ENCODE data around the gene TXNL1. TPM values are rescaled to one million over a fixed set of nuclear protein-coding genes. Genes with fewer than 3 reads are reported as not detected.
A peak's percentile ranks its signal among the peaks of the same experiment; 100 is the strongest.
"Not testable (repeated sequence)": the region's sequence is repeated elsewhere in the genome, so short reads cannot be mapped to it uniquely, and the experiment has no call there.

Gene TXNL1
- total RNA-seq, 4 donors from 2014 or later, result 5.6 to 67.3 (median 37.1) TPM

DNA sequence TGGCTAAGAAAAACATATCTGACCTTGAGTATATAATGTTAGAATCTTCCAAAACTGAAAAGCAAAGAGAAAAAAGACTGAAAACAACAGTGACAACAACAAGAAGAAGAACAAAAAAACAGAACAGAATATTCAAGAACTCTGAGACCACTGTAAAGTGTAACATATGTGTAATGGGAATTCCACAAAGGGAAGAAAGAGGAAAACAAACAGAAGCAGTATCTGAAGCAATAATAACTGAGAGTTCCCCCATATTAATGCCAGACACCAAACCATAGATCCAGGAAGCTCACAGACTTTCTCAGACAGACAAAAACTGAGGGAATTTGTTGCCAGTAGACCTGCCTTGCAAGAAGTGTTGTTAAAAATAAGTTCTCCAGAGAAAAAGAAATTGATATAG is 58.9 kb downstream of the TXNL1 start:
- Histone ChIP-seq H3K36me3 (no peaks in the 10 kb centered on the region), H3K9me3 (no peaks in the 10 kb centered on the region), H3K27me3 (no peaks in the 10 kb centered on the region), H3K4me1 (no peaks in the 10 kb centered on the region), H3K27ac (no peak overlapping the region), H3K4me3 (no peak overlapping the region)
- TF ChIP-seq CTCF (IDR thresholded peaks at IDR 0.05) (no peak), POLR2A (IDR thresholded peaks at IDR 0.05) (no peak)
- intact Hi-C loops (cut with DNase I; ENCODE audit: low total_unique reads), result no loop called here
- no peak for DNase-seq

DNA sequence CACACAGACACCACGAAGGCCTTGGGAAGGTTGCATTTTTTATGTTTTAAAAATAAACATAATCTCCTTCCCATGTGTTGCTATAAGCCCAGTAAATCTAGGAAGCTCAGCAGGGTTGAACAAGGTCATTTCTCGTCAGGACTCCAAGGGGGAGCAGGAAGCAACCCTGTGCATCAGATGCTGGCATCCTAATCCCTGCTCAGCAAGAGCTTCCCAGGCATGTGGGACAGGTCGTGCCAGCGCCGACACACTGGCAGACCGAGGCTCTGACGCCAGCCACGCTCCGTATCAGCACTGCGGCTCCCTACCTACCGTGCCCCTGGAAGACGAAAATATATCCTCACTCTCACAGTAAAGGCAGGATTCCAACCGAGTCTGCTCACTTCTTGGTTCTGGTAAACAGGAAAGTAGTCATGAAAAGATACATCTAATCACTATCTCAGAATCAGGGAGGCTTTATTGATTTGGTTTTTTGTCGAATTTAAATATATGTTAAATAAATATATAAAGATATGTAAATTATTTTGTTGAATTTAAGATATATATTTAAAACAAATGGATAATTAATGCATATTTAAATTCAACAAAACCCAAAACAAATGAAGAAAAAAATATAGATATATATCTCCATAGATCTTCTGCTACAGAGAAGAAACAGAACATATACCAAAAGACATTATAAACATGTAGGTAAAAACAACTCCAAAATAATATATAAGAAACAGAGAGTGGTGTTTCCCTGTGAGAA is 61.4 kb downstream of the TXNL1 start:
- Histone ChIP-seq H3K9me3 (no peaks in the 10 kb centered on the region), H3K27me3 (no peaks in the 10 kb centered on the region), H3K4me1 (no peaks in the 10 kb centered on the region), H3K4me3 (no peak overlapping the region), H3K27ac (no peak overlapping the region), H3K36me3 (no peaks in the 10 kb centered on the region)
- TF ChIP-seq POLR2A (IDR thresholded peaks at IDR 0.05) (no peak), CTCF (IDR thresholded peaks at IDR 0.05) (no peak)
- intact Hi-C loops (cut with DNase I; ENCODE audit: low total_unique reads), result no loop called here
- DNase-seq, result no peak

DNA sequence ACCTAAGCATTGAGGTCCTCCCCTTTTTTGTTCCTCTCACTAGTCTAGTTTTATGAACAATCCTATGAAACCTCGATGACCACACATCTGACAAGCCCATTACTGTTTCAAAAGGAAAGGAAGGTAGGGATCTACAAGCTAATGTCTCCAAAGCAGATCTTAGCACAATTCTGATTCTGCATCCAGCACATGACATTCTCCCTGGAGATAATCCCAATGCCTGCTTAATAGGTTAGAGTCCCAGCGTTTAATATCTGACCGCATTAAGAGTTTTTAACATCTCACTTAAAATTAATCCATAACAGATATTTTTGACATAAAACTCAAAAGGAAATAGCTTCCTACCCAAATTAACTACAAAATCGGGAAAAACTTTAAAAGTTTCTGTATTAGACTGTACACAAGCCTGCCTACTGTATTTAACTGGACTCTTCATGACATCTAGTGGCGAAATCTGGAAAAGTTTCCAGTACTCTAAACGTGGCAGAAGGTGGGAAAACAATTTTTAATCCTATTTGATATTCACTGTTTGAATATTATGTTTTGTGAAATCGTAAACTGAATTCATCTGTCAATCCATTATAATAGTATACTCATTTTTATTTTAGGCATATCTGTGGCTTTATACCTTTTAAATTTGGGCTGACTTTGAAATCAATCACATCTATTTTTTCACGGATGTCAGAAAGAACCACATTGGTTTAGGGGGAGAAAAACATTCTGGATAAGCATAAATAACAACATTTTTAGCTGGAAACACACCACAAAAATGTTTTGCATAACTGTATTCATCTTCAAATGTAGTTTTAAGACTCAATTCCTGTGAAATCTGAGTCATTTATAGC is 62.4 kb downstream of the TXNL1 start:
- H3K27me3 ChIP-seq, result no peaks in the 10 kb centered on the region
- no peak for DNase-seq
- intact Hi-C loops (cut with DNase I; ENCODE audit: low total_unique reads), result no loop called here
- no peaks in the 10 kb centered on the region for H3K36me3 ChIP-seq
- no peaks in the 10 kb centered on the region for H3K9me3 ChIP-seq
- H3K27ac ChIP-seq, result peak overlapping the region in 1 of 2 donors; percentile 66
- no peak overlapping the region for H3K4me3 ChIP-seq
- H3K4me1 ChIP-seq, result no peaks in the 10 kb centered on the region
- TF ChIP-seq CTCF (IDR thresholded peaks at IDR 0.05), result peak; percentile 70 to 89 (median 75)
- TF ChIP-seq POLR2A (IDR thresholded peaks at IDR 0.05), result no peak

GRCh38 chr18:56574861-56575260 is 63.5 kb downstream of the TXNL1 start:
- no peak overlapping the region for H3K4me3 ChIP-seq
- H3K27ac ChIP-seq, result peak overlapping the region; percentile 57 to 66
- intact Hi-C loops (cut with DNase I; ENCODE audit: low total_unique reads), result no loop called here
- H3K27me3 ChIP-seq, result no peaks in the 10 kb centered on the region
- H3K9me3 ChIP-seq, result no peaks in the 10 kb centered on the region
- no peak for TF ChIP-seq POLR2A (IDR thresholded peaks at IDR 0.05)
- no peaks in the 10 kb centered on the region for H3K4me1 ChIP-seq
- no peaks in the 10 kb centered on the region for H3K36me3 ChIP-seq
- no peak for DNase-seq

DNA sequence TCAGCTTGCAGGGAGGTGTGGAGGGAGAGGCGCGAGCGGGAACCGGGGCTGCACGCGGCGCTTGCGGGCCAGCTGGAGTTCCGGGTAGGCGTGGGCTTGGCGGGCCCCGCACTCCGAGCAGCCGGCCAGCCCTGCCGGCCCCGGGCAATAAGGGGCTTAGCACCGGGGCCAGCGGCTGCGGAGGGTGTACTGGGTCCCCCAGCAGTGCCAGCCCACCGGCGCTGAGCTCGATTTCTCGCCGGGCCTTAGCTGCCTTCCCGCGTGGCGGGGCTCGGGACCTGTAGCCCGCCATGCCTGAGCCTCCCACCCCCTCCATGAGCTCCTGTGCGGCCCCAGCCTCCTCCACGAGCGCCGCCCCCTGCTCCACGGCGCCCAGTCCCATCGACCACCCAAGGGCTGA is 66.1 kb downstream of the TXNL1 start:
- H3K4me3 ChIP-seq; H3K4me1 ChIP-seq; H3K9me3 ChIP-seq; H3K27ac ChIP-seq; H3K27me3 ChIP-seq; H3K36me3 ChIP-seq; DNase-seq; intact Hi-C loops (cut with DNase I; ENCODE audit: low total_unique reads): not testable (repeated sequence)

DNA sequence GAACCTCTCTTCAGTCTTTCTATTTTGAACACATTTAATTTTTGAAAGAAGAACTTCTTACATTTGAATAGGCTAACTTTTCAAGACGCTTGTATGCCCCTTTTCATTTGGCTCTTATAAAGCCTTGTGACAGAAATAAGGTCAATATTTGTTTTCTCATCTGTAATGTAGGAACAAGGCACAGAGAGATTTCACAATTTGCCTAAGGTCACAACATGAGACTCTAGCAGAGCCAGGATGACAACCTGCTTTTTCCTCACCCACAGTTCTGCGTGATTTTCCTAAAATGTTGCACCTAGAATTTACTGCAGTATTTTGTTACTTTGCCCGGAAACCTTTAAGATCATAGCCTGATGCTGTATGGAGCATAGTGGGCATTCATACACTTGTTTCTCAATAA is 67.4 kb downstream of the TXNL1 start:
- no peaks in the 10 kb centered on the region for H3K27me3 ChIP-seq
- H3K4me1 ChIP-seq, result no peaks in the 10 kb centered on the region
- H3K36me3 ChIP-seq, result no peaks in the 10 kb centered on the region
- no peaks in the 10 kb centered on the region for H3K9me3 ChIP-seq
- H3K27ac ChIP-seq, result no peak overlapping the region
- intact Hi-C loops (cut with DNase I; ENCODE audit: low total_unique reads), result no loop called here
- DNase-seq, result no peak
- H3K4me3 ChIP-seq, result no peak overlapping the region
- no peak for TF ChIP-seq CTCF (IDR thresholded peaks at IDR 0.05)
- TF ChIP-seq POLR2A (IDR thresholded peaks at IDR 0.05), result no peak

Data from uterus (tissue), 4 donors.